K562 (cell line): ENCODE results near the gene BCL2L15. TPM values are rescaled to one million over a fixed set of nuclear protein-coding genes. Genes with fewer than 3 reads are reported as not detected.
A peak's percentile ranks its signal among the peaks of the same experiment; 100 is the strongest.

Source experiments
- ARID1B ChIP-seq: fragments of 450-650 bp; IDR thresholded peaks from 2 replicates; pipeline ENCODE4 v1.6.1; 2016; ENCODE audit warnings: antibody characterized with exemption, mild to moderate bottlenecking, inconsistent platforms
- CREM ChIP-seq: IDR thresholded peaks from 2 replicates; pipeline ENCODE4 v1.6.1; 2014; ENCODE audit warnings: antibody characterized with exemption, low read depth
- GABPA ChIP-seq: fragments of 200-800 bp; sonication (Bioruptor generic); conservative IDR thresholded peaks from 2 replicates; pipeline ENCODE4 v1.6.1; 2016; ENCODE audit warnings: low read depth, missing genetic modification characterization, missing compliant biosample characterization
- GABPB1 ChIP-seq: sonication (generic); formaldehyde crosslinking; IDR thresholded peaks from 2 replicates; pipeline ENCODE4 v1.8.0; 2022; ENCODE audit warnings: mild to moderate bottlenecking, missing genetic modification reagents
- GTF3C2 ChIP-seq: IDR thresholded peaks from 3 replicates; pipeline ENCODE4 v1.6.1; 2011; ENCODE audit warnings: borderline replicate concordance, mild to moderate bottlenecking, moderate library complexity; ENCODE audit not compliant: insufficient read length; ENCODE audit errors: extremely low read depth
- HNRNPLL ChIP-seq: fragments of 200-400 bp; formaldehyde crosslinking; IDR thresholded peaks from 2 replicates; pipeline ENCODE4 v1.6.1; 2017; ENCODE audit warnings: low read length, low read depth, mild to moderate bottlenecking; ENCODE audit not compliant: poor library complexity, severe bottlenecking
- HSF4 ChIP-seq: fragments of 250-450 bp; sonication (Bioruptor Pico); IDR thresholded peaks from 2 replicates; pipeline ENCODE4 v2.1.2; 2022; ENCODE audit warnings: mild to moderate bottlenecking, moderate library complexity, borderline replicate concordance
- MXI1 ChIP-seq: IDR thresholded peaks from 2 replicates; pipeline ENCODE4 v1.6.1; 2011; ENCODE audit warnings: low read depth, mild to moderate bottlenecking, improper control_type of control experiment, low read length
- polyA plus RNA-seq, 8 experiments: library from polyadenylated mRNA; depleted of rRNA in 4 of 8; stranded (reverse) in 5 of 8; unstranded in 3 of 8; fragments of >200 nt; fragmentation: Nextera tagmentation in 2 of 8; fragmentation: Illumina TruSeq in 1 of 8; extraction: Ambion mirVana in 2 of 8; extraction: Trizol in 1 of 8; gene quantifications; 2 replicates each; pipeline versions ENCODE4 v1.2.1 to v1.2.3, GENCODE V29; 2011 to 2014; ENCODE audit warnings: inconsistent platforms in 1 of 8, missing spikeins in 1 of 8
- total RNA-seq, 7 experiments: library from RNA; depleted of rRNA in 6 of 7; stranded (reverse); fragments of >200 nt in 6 of 7; fragmentation: Illumina TruSeq in 2 of 7; extraction: Trizol in 2 of 7; gene quantifications; 2 replicates each; pipeline versions ENCODE4 v1.2.1 to v1.2.3, GENCODE V29; 2011 to 2021; ENCODE audit warnings: low replicate concordance in 1 of 7
- TF ChIP-seq, protein P1 (sequence below): fragments of 250-450 bp; sonication (Bioruptor Pico); IDR thresholded peaks from 2 replicates; pipeline ENCODE4 v1.4.0; 2020

The BCL2L15 gene
- total and polyA plus RNA-seq, 9 of the 15 experiments (the other 6 are each of a cell fraction or from before 2014, with no cell fraction given) = 0.06 to 0.42 (median 0.28) TPM; not detected in 1

DNA sequence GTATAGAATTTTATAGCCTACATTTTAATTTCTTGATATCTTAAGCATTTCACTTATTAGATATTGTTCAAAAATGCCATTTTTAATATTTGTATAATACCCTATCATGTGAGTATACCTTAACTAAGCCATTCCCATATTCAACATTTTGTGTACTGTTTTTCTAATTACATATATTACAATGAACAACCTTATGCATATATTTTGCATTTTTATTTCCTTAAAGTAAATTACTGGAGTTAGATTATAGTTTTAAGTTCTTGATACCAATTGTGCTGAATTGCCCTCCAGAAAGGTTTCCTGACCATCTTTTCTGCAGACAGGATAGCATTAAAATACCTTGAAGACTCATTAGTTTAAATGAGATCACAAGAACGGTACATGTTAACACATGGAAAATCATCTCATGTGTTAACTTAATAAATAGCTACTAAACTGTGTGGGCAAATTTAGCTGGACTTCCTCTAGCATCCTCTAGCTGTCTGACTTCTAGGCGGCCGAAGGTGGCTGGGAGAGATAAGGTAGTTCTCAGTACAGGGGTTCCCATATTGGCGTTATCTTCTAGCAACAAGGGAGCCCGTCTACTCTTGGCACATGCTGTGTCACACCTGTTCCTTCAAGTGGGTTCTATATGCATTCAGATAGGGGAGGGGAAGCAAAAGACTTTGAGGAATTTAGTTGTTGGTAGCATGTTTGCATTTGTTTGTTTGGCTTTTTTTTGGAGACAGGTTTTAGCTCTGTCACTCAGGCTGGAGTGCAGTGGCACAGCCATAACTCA, 26.7 kb upstream of the BCL2L15 start (continued):
- TF ChIP-seq, protein P1, sequence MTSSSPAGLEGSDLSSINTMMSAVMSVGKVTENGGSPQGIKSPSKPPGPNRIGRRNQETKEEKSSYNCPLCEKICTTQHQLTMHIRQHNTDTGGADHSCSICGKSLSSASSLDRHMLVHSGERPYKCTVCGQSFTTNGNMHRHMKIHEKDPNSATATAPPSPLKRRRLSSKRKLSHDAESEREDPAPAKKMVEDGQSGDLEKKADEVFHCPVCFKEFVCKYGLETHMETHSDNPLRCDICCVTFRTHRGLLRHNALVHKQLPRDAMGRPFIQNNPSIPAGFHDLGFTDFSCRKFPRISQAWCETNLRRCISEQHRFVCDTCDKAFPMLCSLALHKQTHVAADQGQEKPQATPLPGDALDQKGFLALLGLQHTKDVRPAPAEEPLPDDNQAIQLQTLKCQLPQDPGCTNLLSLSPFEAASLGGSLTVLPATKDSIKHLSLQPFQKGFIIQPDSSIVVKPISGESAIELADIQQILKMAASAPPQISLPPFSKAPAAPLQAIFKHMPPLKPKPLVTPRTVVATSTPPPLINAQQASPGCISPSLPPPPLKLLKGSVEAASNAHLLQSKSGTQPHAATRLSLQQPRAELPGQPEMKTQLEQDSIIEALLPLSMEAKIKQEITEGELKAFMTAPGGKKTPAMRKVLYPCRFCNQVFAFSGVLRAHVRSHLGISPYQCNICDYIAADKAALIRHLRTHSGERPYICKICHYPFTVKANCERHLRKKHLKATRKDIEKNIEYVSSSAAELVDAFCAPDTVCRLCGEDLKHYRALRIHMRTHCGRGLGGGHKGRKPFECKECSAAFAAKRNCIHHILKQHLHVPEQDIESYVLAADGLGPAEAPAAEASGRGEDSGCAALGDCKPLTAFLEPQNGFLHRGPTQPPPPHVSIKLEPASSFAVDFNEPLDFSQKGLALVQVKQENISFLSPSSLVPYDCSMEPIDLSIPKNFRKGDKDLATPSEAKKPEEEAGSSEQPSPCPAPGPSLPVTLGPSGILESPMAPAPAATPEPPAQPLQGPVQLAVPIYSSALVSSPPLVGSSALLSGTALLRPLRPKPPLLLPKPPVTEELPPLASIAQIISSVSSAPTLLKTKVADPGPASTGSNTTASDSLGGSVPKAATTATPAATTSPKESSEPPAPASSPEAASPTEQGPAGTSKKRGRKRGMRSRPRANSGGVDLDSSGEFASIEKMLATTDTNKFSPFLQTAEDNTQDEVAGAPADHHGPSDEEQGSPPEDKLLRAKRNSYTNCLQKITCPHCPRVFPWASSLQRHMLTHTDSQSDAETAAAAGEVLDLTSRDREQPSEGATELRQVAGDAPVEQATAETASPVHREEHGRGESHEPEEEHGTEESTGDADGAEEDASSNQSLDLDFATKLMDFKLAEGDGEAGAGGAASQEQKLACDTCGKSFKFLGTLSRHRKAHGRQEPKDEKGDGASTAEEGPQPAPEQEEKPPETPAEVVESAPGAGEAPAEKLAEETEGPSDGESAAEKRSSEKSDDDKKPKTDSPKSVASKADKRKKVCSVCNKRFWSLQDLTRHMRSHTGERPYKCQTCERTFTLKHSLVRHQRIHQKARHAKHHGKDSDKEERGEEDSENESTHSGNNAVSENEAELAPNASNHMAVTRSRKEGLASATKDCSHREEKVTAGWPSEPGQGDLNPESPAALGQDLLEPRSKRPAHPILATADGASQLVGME (CRISPR knock-in tag) = no peak; the same call in 1 of the 2 replicates
- TF ChIP-seq HNRNPLL = no peak
- TF ChIP-seq ARID1B = peak; percentile 100
- TF ChIP-seq HSF4 (CRISPR knock-in tag) = no peak
- peak; percentile 78 for TF ChIP-seq CREM
- no peak for TF ChIP-seq GTF3C2
- TF ChIP-seq GABPA (tag) = peak; percentile 35
- peak; percentile 60; the same call in 1 of the 2 replicates for TF ChIP-seq GABPB1
- peak; percentile 76; the same call in 1 of the 2 replicates for TF ChIP-seq MXI1
